ENCODE measurements around the gene EPB41L4B. TPM values are rescaled to one million over a fixed set of nuclear protein-coding genes. Genes with fewer than 3 reads are reported as not detected.

Gene EPB41L4B
- 0.09 TPM in 1 of 2 replicates, not detected in the other for total RNA-seq

GRCh38 chr9:109320742-109321448 is at the start of gene EPB41L4B:
TSS of gene EPB41L4B (minus strand) at chr9:109321059. CDS start at chr9:109320446, 613 bp downstream.

GRCh38 chr9:109166771-109167601 is 153.9 kb downstream of the EPB41L4B start, which contains the start of gene FRRS1L:
TSS of gene FRRS1L (minus strand) at chr9:109167249. CDS start at chr9:109167138, 111 bp downstream.

Other genes with a start within 250 kb of the EPB41L4B start
- 60.0 TPM in 2 replicates for gene TMEM245, start 201.1 kb downstream of the EPB41L4B start, total RNA-seq
- gene FRRS1L, start 153.8 kb downstream of the EPB41L4B start, total RNA-seq = under 0.01 and 0.28 TPM in 2 replicates
- gene PTPN3, start 177.2 kb upstream of the EPB41L4B start, total RNA-seq = 0.30 and 1.9 TPM in 2 replicates